Endothelial cell of umbilical vein (primary cell): ENCODE results near the gene CMIP. TPM values are rescaled to one million over a fixed set of nuclear protein-coding genes. Genes with fewer than 3 reads are reported as not detected.

Experiments
- BruUV-seq: library from RNA; stranded (reverse); fragments of 400-500 nt; replicated peaks from 2 replicates; lab custom pipeline; 2021; lab: Mats Ljungman, UMichigan
- CTCF ChIA-PET: fragments of 300-600, 350-600 bp; sonication (Branson Sonifier 250); formaldehyde crosslinking; loops from one replicate; lab custom pipeline; 2021; ENCODE audit warnings: antibody characterized with exemption, inconsistent platforms; lab: Charles Lee
- POLR2A ChIA-PET: fragments of 300-600, 350-600 bp; sonication (Branson Sonifier 250); formaldehyde crosslinking; loops from one replicate; lab custom pipeline; 2021; ENCODE audit warnings: antibody characterized with exemption, inconsistent platforms; lab: Charles Lee
- DNase-seq: peaks from one replicate; pipeline ENCODE4 v3.0.0-alpha.2; 2011; ENCODE audit warnings: low read depth, low spot score
- FAIRE-seq: peaks from 2 replicates; lab custom pipeline; 2011; peaks lifted over from hg19 to GRCh38; lab: Jason Lieb, UNC
- H2AFZ ChIP-seq: 2 replicates; pipeline ENCODE4 v1.6.0; 2012; ENCODE audit warnings: low read depth, low read length, control low read depth, inconsistent platforms
- H3K27ac ChIP-seq: 2 replicates; pipeline ENCODE4 v1.5.1; 2011; ENCODE audit warnings: low read depth, mild to moderate bottlenecking, control low read depth, low read length, moderate library complexity; ENCODE audit not compliant: insufficient read depth
- H3K27me3 ChIP-seq, 2 experiments: 2 replicates each; pipeline versions ENCODE4 v1.6.0 to v1.6.1; 2011; ENCODE audit warnings: low read length in 2 of 2, mixed read lengths in 1 of 2; ENCODE audit not compliant: control insufficient read depth in 2 of 2, insufficient read depth in 2 of 2
- H3K36me3 ChIP-seq, 2 experiments: 2 replicates in 1 of 2; 3 replicates in 1 of 2; pipeline ENCODE4 v1.5.1; 2011; ENCODE audit warnings: low read length in 2 of 2, mild to moderate bottlenecking in 1 of 2, moderate library complexity in 1 of 2; ENCODE audit not compliant: control insufficient read depth in 2 of 2, insufficient read depth in 2 of 2; ENCODE audit errors: extremely low read depth in 1 of 2
- H3K4me1 ChIP-seq: 3 replicates; pipeline ENCODE4 v1.5.1; 2011; ENCODE audit warnings: mild to moderate bottlenecking, low read length; ENCODE audit not compliant: control insufficient read depth, insufficient read depth; ENCODE audit errors: extremely low read depth
- H3K4me2 ChIP-seq: 2 replicates; pipeline ENCODE4 v1.6.1; 2011; ENCODE audit warnings: low read length, control low read depth, mixed read lengths; ENCODE audit not compliant: insufficient read depth
- H3K4me3 ChIP-seq, 3 experiments: fragments of 200-600 bp in 1 of 3; sonication (generic), shearing (Covaris generic) in 1 of 3; replicated peaks in 1 of 3; 2 replicates each; pipeline ENCODE4 v1.5.1; 2011 to 2016; ENCODE audit warnings: control low read depth in 3 of 3, low read length in 3 of 3, mild to moderate bottlenecking in 2 of 3, inconsistent platforms in 1 of 3, low read depth in 1 of 3, moderate library complexity in 1 of 3; ENCODE audit not compliant: insufficient read depth in 1 of 3
- H3K79me2 ChIP-seq: 2 replicates; pipeline ENCODE4 v1.6.0; 2012; ENCODE audit warnings: low read length, inconsistent platforms; ENCODE audit not compliant: control insufficient read depth, insufficient read depth
- H3K9ac ChIP-seq: replicated peaks from 2 replicates; pipeline ENCODE3; 2011; ENCODE audit warnings: low read length, control low read depth; ENCODE audit not compliant: insufficient read depth; ENCODE audit errors: extremely low read depth
- H3K9me1 ChIP-seq: replicated peaks from 3 replicates; pipeline ENCODE4 v1.6.0; 2011; ENCODE audit warnings: mild to moderate bottlenecking, low read length; ENCODE audit not compliant: control insufficient read depth, insufficient read depth; ENCODE audit errors: extremely low read depth
- H3K9me3 ChIP-seq: replicated peaks from 2 replicates; pipeline ENCODE4 v1.5.1; 2012; ENCODE audit warnings: low read length, inconsistent platforms; ENCODE audit not compliant: control insufficient read depth, insufficient read depth
- H4K20me1 ChIP-seq: replicated peaks from 2 replicates; pipeline ENCODE3; 2011; ENCODE audit warnings: mild to moderate bottlenecking, low read length; ENCODE audit not compliant: control insufficient read depth, insufficient read depth; ENCODE audit errors: extremely low read depth
- EZH2 ChIP-seq: IDR thresholded peaks from 2 replicates; pipeline ENCODE4 v1.6.1; 2012; ENCODE audit warnings: borderline replicate concordance, low read depth, mild to moderate bottlenecking, moderate library complexity, low read length, inconsistent platforms; ENCODE audit not compliant: severe bottlenecking
- FOS ChIP-seq: IDR thresholded peaks from 2 replicates; pipeline ENCODE4 v1.6.1; 2011; ENCODE audit warnings: mild to moderate bottlenecking, low read length, moderate library complexity, borderline replicate concordance; ENCODE audit not compliant: insufficient read depth
- GATA2 ChIP-seq: IDR thresholded peaks from 2 replicates; pipeline ENCODE4 v1.7.0; 2011; ENCODE audit warnings: low read depth, mild to moderate bottlenecking, moderate library complexity, mixed read lengths, low read length; ENCODE audit not compliant: insufficient read length, insufficient read depth
- JUN ChIP-seq: IDR thresholded peaks from 2 replicates; pipeline ENCODE4 v1.6.1; 2011; ENCODE audit warnings: borderline replicate concordance, low read depth; ENCODE audit not compliant: insufficient read length, insufficient read depth
- MYC ChIP-seq: IDR thresholded peaks from one replicate; pipeline ENCODE4 v1.6.1; 2011; ENCODE audit warnings: mild to moderate bottlenecking, low read depth, low read length
- POLR2A ChIP-seq: IDR thresholded peaks from 2 replicates; pipeline ENCODE4 v1.6.1; 2012; ENCODE audit warnings: low read depth, mild to moderate bottlenecking, control low read depth, low read length
- POLR2AphosphoS5 ChIP-seq: IDR thresholded peaks from 2 replicates; pipeline ENCODE4 v1.6.1; 2012; ENCODE audit warnings: low read depth, mild to moderate bottlenecking, control low read depth, low read length, moderate library complexity; ENCODE audit not compliant: insufficient read depth
- dilution Hi-C: fragments of 300-500 bp; cut with MboI; formaldehyde crosslinking; loops from one replicate; pipeline ENCODE4 v1.15.0; 2019; ENCODE audit warnings: low sequenced_read_pairs; ENCODE audit not compliant: extremely low pct_ligation_motif_present
- intact Hi-C: fragments of 100-400 bp; cut with micrococcal nuclease; formaldehyde crosslinking; loops from one replicate; pipeline ENCODE4 v1.10.0; 2022
- polyA plus RNA-seq, 4 experiments: library from polyadenylated mRNA; depleted of rRNA in 3 of 4; stranded (reverse) in 3 of 4; unstranded in 1 of 4; fragments of >200 nt; gene quantifications; 2 replicates each; pipeline versions ENCODE4 v1.2.1 to v1.2.3, GENCODE V29; 2011 to 2012; ENCODE audit warnings: missing spikeins in 1 of 4
- total RNA-seq: library from RNA; stranded (reverse); gene quantifications from 2 replicates; pipeline ENCODE4 v1.2.3, GENCODE V29; 2021
- TF ChIP-seq, protein P1 (sequence below): IDR thresholded peaks from 2 replicates; pipeline ENCODE4 v1.6.1; 2011; ENCODE audit not compliant: insufficient read depth, insufficient read length
- TF ChIP-seq, protein P2 (sequence below), 2 donors: IDR thresholded peaks; 1 replicate in 1 of 2; 2 replicates in 1 of 2; pipeline ENCODE4 v1.5.1; 2011; ENCODE audit warnings: low read length in 2 of 2, mild to moderate bottlenecking in 2 of 2, moderate library complexity in 2 of 2, control low read depth in 1 of 2, inconsistent platforms in 1 of 2, low read depth in 1 of 2; ENCODE audit not compliant: insufficient read depth in 1 of 2; ENCODE audit errors: extremely low read depth in 1 of 2

CMIP gene
- total and polyA plus RNA-seq, 2 donors (not counting 3 experiments of a cell fraction or from before 2014, with no cell fraction given) = 29.0 to 101 TPM

DNA sequence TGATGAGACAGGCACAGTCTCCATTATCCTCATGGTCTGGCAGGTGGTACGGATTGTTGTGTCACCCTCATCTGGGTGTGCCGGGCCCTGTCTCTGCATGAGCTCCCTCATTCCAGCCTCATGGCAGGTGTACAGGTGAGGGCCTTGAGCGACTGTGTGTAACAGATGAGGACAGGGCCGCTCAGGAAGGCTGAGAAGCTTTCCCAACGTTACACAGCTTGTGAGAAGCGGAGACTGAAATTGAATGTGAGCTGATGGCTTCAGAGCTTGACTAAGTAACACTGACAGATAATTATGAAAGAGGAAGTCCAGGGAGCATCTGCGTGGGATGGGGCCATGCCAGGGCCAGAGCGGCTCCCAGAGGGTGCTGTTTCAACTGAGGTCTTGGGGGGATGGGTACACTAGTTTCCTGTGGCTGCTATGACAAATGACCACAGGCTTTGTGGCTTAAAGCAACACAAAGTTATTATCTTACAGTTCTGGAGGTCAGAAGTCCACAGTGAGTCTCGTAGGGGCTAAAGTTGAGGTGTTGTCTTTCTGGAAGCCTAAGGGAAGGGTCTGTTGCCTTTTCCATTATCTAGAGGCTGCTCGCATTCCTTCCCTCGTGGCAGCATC lies 36.7 kb downstream of the CMIP start:
- Histone ChIP-seq H2AFZ (no peak overlapping the region), H3K4me3 (no peak overlapping the region), H3K9me1 (no peaks in the 10 kb centered on the region), H3K36me3 (peaks cover 0 to 2% of the 10 kb centered on the region in 2 experiments), H3K9ac (no peak overlapping the region), H3K27ac (no peak overlapping the region), H3K4me1 (peaks cover 48% of the 10 kb centered on the region), H3K79me2 (peaks cover 67% of the 10 kb centered on the region), H3K4me2 (no peak overlapping the region), H3K9me3 (no peaks in the 10 kb centered on the region), H4K20me1 (no peaks in the 10 kb centered on the region), H3K27me3 (no peaks in the 10 kb centered on the region)
- ChIA-PET CTCF (interaction anchor here (0.5 to 2.4 kb wide), 4 partner anchors 8 to 52 kb away, joined by 3 to 9 read pairs (median 5); no protein-coding TSS in a partner anchor), POLR2A (no interaction called here)
- DNase-seq (no peak), FAIRE-seq (no peak)
- BruUV-seq = no TSS peak
- dilution Hi-C loops (no loop called here), intact Hi-C loops (no loop called here)
- TF ChIP-seq POLR2AphosphoS5 (no peak), JUN (no peak), POLR2A (no peak), MYC (no peak), GATA2 (no peak), FOS (no peak), EZH2 (no peak)
- TF ChIP-seq, protein P1, sequence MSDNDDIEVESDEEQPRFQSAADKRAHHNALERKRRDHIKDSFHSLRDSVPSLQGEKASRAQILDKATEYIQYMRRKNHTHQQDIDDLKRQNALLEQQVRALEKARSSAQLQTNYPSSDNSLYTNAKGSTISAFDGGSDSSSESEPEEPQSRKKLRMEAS = no peak
- TF ChIP-seq, protein P2, sequence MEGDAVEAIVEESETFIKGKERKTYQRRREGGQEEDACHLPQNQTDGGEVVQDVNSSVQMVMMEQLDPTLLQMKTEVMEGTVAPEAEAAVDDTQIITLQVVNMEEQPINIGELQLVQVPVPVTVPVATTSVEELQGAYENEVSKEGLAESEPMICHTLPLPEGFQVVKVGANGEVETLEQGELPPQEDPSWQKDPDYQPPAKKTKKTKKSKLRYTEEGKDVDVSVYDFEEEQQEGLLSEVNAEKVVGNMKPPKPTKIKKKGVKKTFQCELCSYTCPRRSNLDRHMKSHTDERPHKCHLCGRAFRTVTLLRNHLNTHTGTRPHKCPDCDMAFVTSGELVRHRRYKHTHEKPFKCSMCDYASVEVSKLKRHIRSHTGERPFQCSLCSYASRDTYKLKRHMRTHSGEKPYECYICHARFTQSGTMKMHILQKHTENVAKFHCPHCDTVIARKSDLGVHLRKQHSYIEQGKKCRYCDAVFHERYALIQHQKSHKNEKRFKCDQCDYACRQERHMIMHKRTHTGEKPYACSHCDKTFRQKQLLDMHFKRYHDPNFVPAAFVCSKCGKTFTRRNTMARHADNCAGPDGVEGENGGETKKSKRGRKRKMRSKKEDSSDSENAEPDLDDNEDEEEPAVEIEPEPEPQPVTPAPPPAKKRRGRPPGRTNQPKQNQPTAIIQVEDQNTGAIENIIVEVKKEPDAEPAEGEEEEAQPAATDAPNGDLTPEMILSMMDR (IDR thresholded peaks at IDR 0.05; ENCODE audit: extremely low read depth in 1 of 2, insufficient read depth in 1 of 2, low read depth in 1 of 2, low read length in 2 of 2) = no peak
